DMS53 (cell line): Measurements from ENCODE around the gene PATJ.
A peak's percentile ranks its signal among the peaks of the same experiment; 100 is the strongest.
"Not testable (repeated sequence)": the region's sequence is repeated elsewhere in the genome, so short reads cannot be mapped to it uniquely, and the experiment has no call there.

ENCODE experiments used
- DNase-seq: peaks from one replicate; lab custom pipeline; 2025; lab: John Stamatoyannopoulos, UW

The PATJ gene

GRCh38 chr1:62209931-62210595 lies 467.8 kb downstream of the PATJ start:
- DNase-seq: peak; percentile 73

DNA sequence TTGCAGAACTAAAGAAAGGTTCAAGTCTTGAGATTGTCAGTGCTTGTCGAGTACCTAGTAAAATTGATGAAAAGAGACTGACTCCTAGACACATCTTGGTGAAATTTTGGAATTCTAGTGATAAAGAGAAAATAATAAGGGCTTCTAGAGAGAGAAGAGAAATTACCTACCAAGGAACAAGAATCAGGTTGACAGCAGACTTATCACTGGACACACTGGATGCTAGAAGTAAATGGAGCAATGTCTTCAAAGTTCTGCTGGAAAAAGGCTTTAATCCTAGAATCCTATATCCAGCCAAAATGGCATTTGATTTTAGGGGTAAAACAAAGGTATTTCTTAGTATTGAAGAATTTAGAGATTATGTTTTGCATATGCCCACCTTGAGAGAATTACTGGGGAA lies 468.7 kb downstream of the PATJ start:
- DNase-seq: peak; percentile 59

DNA sequence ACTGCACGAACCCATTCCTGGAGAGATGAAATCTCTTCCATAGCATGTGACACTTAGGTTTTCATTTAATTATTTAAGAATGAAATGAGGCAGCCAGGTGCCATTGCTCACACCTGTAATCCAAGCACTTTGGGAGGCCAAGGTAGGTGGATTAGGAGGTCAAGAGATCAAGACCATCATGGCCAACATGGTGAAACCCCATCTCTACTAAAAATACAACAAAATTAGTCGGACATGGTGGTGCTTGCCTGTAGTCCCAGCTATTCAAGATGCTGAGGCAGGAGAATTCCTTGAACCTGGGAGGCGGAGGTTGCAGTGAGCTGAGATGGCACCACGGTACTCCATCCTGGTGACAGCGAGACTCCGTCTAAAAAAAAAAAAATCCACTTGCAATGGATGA lies 470.1 kb downstream of the PATJ start:
- DNase-seq: no peak

DNA sequence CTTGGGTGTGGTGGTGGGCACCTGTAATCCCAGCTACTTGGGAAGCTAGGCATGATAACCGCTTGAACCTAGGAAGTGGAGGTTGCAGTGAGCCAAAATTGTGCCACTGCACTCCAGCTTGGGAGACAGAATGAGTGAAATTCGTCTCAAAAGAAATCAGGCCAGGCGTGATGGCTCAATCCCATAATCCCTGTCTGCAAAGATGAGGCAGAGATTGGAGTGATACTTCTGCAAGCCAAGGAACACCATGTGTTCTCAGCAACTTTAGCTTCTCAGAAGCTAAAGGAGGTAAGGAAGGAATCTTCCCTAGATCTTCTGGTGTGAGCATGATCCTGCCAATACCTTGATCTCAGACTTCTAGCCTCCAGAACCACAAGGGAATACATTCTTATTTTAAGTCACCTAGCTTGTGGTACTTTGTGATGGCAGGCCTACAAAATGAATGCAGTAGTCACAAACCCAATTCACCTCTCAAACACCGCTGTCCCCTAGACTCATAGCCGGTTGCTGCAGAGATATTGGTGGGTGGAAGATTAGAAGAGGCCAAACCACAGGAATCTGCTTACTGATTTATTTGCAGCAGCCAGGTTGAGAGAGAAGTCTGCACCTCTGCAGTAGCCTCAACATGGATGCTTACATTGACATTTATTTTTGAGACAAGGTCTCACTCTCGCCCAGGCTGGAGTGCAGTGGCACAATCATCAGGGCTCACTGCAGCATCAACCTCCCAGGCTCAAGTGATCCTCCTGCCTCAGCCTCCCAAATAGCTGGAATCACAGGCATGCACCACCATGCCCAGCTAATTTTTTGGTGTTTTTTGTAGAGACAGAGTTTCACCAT lies 471.0 kb downstream of the PATJ start:
- DNase-seq: no peak

GRCh38 chr1:62218604-62219003 lies 476.3 kb downstream of the PATJ start:
- DNase-seq: no peak

- not testable (repeated sequence) for DNase-seq
These were observed 478.2 kb downstream of the PATJ start for GRCh38 chr1:62220456-62220855.

DNA sequence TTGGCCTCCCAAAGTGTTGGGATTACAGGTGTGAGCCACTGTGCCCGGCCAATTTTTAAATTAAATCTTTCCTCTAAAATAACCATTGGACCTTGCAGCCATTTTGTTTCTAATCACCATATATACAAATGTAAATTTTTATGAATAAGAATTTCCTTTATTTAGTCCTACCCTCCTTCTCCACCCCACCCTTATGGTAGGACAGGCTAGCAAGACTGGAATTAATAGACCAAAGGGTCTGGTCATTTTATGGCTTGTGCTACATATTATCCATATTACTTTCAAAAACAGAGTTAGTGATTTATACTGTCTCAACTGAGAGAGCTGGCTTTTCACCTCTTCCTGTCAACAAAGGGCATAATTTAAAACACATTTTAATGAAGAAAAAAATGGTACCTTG lies 478.9 kb downstream of the PATJ start:
- no peak for DNase-seq

DNA sequence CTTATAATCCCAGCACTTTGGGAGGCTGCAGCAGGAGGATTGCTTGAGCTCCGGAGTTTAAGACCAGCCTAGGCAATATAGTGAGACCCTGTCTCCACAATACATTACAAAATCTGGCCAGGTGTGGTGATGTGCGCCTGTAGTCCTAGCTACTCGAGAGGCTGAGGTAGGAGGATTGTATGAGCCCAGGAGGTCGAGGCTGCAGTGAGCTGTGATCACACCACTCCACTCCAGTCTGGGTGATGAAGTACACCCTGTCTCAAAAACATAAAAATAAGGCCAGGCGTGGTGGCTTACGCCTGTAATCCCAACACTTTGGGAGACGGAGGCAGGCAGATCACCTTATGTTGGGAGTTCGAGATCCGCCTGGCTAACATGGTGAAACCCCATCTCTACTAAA lies 480.0 kb downstream of the PATJ start:
- DNase-seq: no peak

- DNase-seq: no peak
These were observed 481.9 kb downstream of the PATJ start for GRCh38 chr1:62224182-62224581.

DNA sequence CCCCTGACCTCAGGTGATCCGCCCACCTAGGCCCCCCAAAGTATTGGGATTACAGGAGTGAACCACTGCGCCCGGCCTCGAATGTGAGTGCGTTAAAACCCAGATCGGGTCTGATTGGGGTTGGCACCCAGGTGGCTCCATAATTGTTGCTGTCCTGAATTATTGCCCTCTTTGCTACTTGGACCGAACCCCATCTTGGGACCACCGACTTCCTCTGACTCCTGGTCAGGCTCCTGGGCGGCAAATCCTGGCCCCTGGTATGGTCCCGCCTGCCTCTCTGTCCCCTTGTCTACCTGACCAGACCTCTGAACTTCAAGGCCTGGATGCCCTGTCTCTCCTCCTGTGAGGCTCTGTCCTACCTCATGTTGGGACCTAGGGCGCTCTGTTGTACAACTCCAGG lies 485.2 kb downstream of the PATJ start:
- DNase-seq: no peak
